GM19438 (cell line): ENCODE results near the gene SPATA12.

ENCODE experiments used
- ATAC-seq: cut with Tn5 transposase; IDR thresholded peaks from one replicate; pipeline ENCODE4 v1.9.1; 2021; ENCODE audit warnings: low read depth; ENCODE audit not compliant: unreplicated experiment

Gene SPATA12

DNA sequence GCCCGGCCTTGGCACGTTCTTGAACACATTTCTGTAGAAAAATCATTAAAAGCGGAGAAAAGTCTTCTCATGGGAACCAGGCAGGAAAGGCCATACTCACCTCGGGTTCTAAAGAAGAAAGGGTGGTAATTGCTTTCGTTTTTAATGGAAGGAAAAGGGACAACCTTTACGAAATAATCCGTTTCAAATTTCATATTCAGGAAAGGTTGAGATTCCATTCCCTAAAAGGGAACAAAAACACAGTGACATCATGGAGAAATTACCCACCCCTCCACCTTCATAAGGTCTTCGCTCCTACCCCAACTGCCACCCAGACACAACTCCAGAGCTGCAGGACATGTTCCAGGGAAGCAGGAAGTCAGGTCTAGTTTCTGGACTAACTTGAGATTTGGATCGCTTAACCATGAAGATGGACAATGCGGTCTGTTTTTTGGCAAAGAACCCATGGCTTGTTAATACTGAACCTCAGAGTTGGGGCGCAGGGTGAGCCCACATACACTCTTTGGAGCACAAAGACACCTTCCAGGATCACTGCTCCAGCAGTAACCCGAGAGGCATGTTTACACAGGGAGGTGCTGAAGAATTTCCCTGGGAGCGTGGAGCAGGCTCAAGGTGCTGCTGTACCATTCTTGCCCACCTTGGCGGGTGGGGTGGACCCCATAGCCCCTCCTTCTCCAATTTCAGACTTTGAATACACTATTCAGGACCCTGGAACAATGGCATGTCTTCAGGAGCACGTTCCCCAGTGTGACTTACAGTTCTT, 49.2 kb downstream of the SPATA12 start:
- no peak for ATAC-seq

DNA sequence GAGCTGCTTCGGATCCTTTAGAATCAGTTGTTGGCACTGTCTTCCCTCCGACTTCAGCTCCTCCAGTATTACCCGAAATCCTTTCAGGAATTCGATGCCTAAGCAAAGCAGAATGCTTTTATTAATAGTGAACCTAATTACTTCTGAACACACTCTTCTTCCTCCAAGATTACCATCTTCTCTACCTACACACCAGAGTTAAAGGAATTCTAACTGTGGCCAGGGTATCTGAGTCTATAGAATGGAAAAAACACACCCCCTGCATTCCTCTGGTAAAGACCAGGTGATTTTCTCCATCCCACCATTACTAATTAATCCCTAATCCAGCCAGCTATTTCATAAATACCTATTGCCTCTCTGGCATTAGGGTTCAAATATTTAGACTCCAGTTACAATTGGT, 49.8 kb downstream of the SPATA12 start:
- no peak for ATAC-seq

DNA sequence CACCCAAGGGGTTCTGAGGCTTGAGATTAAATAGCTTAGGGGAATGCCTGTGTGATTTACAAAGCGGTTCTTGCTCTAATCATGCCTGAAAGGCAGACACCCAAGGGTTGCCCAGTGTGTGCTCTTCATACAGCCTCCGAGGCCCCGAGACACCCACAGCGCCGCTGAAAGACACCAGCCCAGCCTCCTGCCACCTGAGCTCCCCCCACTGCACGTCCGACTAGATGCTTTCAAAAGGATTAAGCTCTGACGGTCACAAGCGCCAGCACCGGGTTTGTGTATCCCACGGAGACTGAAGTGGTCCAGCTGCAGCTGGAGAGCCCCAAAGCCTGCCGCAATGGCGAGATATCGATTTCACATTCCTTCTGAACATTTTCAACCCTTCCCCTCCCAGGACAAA, 50.3 kb downstream of the SPATA12 start:
- no peak for ATAC-seq

DNA sequence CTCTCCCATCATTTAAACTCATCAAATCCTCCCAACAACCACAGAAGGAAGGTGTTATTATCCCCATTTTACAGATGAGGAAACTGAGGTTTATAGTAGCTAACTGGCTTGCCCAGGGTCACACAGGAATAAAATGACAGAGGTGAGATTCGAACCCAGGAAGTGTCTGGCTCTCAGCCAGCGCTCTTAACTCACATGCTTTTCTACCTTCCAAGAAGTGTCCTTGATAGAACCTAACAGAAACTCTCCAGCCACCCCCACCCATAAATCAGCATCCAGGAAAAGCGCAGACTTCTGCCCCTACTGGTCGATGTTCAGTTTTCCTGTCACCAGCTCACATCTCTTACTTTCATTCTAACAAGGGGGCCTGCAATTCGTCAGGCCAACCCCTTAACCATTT, 51.7 kb downstream of the SPATA12 start:
- no peak for ATAC-seq

DNA sequence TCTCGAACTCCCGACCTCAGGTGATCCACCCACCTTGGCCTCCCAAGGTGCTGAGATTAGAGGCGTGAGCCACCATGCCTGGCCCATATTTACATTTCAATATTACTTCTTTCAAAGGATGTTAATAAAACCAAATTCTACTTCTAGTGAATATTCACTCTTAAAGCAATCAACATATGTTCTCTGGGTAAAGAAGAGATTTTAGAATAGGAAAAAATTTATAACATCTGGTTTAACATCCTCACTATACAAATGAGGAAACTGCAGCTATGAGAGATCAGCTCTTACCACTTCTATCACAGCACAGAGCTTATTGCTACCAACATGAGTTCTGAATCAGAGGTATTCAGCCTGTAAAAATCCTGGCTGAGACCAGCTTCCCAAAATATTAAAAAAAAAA, 56.0 kb downstream of the SPATA12 start:
- ATAC-seq, result no peak

DNA sequence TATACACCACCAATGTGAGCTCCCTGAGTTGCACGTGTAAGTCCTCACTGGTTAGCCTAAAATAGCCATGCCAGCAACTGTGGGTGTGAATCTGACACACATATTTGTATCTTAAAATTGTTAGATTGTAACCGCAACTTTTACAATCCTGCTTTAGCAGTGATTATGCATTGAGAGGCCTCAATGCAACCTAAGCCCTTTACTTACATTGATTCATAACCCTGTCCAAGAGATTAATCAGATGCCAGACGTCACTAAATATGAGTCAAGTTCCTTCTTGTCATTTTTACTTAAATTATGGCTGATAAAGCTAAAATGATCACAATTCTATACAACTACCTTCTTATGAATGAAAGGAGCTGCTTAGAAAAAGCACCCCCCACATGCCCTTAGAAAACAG, 57.8 kb downstream of the SPATA12 start:
- no peak for ATAC-seq

DNA sequence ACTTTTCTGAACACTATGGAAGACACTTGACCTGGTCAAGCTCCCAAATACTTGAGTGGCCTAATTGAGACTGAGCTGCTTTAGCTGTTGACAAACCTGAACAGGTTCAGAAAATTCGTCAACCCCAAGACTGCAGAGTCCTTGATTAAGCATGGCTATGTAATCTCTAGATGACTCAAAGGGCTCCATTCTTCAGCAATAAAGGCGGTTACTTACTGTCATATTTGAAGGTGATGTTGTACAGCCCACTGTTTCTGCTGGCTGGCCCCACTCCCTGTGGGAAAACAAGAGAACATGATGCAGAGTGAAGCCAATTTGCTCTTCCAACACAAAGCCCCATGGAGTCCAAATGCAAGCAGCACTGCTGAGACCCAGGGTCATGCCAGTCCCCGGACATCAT, 59.6 kb downstream of the SPATA12 start:
- no peak for ATAC-seq

DNA sequence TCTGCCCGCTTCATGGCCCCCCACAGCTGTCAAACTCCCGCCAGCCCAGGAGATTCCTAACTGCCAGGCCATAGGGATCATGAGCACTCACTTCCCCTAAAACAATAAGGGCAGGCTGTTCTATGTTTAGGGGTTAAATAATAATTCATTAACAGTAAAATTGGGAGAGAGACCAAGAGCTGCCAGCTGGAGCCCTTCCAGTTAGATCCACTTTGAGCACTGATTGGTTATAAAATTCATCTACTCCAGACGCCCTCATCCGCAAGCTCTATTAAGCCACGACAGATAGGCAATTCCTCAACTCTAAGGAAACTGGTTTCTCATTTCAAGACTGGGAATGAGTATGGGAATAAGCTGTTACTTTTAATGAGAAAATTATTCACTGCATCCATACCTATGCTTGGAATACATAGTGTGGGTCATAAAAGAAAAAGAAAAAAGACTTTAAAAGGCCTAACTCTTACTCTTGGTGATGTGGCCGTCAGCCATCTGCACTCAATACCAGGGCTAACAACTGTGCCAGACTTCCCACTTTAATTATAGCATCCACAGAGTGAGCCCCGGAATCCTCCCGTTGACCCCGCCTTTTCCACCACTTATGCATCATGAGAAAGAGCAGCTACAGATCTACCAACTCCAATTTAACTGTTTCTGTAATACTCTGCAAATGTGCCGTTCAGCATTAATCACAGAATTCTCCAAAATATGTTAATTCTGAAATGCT, 60.1 kb downstream of the SPATA12 start:
- no peak for ATAC-seq
